HG02623 (cell line): Measurements from ENCODE around the gene MPIG6B.

Source experiments
- ATAC-seq: cut with Tn5 transposase; IDR thresholded peaks from one replicate; pipeline ENCODE4 v1.9.1; 2021; ENCODE audit warnings: moderate library complexity; ENCODE audit not compliant: unreplicated experiment

Gene MPIG6B

DNA sequence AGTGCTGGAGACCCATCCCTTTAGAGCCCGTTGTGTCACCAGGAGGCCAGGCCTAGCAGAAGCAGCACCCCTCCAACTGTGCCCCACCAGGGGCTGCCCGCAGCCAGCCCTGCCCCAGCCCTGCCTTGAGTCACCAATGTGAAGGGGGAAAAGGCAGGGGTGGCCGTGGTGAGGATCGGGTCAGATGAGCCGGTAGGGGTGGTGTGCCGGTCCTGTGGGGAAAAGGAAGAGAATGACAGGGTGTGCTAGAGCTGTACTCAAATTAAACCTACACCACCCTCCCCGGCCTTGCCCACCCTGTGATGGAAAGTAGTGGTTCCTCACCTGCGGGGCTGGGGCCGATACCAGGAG is 42.4 kb downstream of the MPIG6B start:
- no peak for ATAC-seq

GRCh38 chr6:31765910-31766794 is 43.0 kb downstream of the MPIG6B start:
- ATAC-seq: no peak

DNA sequence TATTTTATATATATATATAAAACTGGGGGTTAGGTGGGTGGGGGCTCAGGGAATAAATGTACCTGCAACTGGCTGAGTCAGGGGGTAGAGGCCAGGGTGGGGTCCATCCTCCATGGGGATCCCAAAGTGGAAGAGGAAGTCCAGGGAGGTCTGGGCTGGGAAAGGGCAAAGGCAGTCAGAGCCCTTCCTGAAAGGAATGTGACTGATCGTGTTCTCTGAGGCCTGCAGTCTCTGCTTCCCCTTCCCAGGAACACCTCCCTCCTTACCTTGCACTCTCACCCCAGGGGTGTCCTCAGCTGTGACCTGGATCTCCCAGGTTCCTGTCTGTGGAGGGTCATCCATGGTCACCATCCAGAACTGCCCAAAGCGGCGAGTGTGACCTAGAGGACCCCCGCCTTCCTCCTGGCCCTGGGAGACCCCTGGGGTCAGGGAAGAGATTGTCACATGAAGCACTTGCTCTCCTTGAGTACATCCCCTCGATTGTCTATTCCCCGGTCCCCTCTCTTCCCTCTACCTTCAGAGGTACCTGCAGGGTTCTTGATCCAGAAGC is 44.0 kb downstream of the MPIG6B start:
- ATAC-seq: no peak

GRCh38 chr6:31768363-31769257 is 45.4 kb downstream of the MPIG6B start:
- ATAC-seq: no peak

- ATAC-seq: no peak
Measured at GRCh38 chr6:31769684-31770371, 46.7 kb downstream of the MPIG6B start.

GRCh38 chr6:31770860-31771259 is 47.7 kb downstream of the MPIG6B start:
- no peak for ATAC-seq

GRCh38 chr6:31771992-31772358 is 48.8 kb downstream of the MPIG6B start:
- ATAC-seq: no peak

DNA sequence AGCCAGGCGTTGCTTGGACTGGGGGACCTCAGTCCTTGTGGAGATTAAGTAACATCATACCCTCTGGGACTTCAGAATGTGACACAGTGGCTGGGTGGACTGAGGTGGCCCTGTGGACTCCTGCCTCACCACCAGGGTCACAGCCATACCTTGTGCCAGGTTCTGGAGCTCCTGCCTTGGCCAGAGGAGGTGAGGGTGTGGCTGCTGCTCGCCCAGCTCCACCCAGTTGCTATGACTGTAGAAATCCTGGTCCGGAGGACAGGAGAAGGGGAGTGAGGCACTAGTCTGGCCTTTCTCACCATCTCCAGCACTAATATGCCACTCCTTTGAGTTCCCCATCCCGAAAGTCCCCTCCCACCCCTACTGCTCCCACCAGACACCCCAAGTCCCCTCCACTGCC is 52.0 kb downstream of the MPIG6B start:
- no peak for ATAC-seq

DNA sequence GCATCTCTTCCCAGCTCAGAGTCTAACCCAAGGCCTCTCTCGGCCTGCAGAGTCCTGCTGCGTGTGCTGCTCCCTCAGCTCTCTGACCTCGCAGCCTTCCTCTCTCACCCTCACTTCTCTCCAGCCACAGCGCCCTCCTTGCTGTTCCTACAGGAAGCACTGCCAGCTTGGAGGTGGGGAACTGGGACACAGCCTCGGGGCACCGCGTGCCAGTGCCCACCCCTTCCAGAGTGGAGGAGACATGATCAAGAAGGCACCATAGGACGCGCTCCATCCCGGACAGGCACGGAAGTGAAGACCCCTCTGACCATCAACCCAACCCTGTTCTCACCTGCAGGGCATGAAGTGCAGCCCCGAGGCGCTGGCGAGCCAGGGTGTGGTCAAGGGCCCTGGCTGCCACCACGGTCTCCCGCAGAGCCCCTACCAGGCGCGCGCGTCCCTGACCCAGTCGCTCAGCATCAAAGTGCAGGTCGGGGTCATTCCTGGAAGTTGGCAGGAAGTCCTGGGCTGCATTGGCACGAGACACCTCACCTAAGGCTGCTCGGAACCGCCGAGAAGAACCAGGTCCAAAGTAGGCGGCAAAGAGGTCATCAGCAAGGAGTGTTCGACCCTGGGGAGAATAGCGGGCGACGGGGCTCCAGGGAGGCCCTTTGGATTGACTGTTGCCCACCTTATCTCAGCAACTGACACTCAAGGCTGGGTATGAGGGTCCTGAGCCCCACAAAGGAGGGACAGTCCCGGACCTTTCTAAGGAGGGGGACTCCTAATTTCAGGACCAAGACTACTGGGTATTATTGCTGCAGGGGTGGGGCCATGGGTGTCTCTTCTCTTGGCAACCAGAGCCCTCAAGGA is 52.7 kb downstream of the MPIG6B start:
- ATAC-seq: no peak
